ENCODE measurements around the gene DCLK1. TPM values are rescaled to one million over a fixed set of nuclear protein-coding genes. Genes with fewer than 3 reads are reported as not detected.

Gene DCLK1
- total RNA-seq, 2 donors from 2014 or later: 2.6 to 8.6 TPM

- whole genome bisulfite sequencing, 2 donors: 67 to 70% methylated on average over 6 of the region's 6 CpGs
- no peaks in the 10 kb centered on the region for H3K9me3 ChIP-seq
- no peak overlapping the region for H3K27ac ChIP-seq
- H3K4me3 ChIP-seq: no peak overlapping the region
- H3K4me1 ChIP-seq: peaks cover 10% of the 10 kb centered on the region
- no peaks in the 10 kb centered on the region for H3K27me3 ChIP-seq
- H3K36me3 ChIP-seq (replicated peaks in 1 of 2; ENCODE audit: insufficient read depth in 1 of 2, low read depth in 2 of 2): no peaks in the 10 kb centered on the region
- intact Hi-C loops (cut with DNase I): no loop called here
- TF ChIP-seq POLR2A (IDR thresholded peaks at IDR 0.05) (no peak), CTCF (IDR thresholded peaks at IDR 0.05) (no peak)
- DNase-seq (no peak), ATAC-seq (no peak)
Observed at GRCh38 chr13:35724446-35724845, 406.7 kb downstream of the DCLK1 start.

- WGBS, 2 donors: 4 to 8% methylated on average over 5 of the region's 5 CpGs
- H3K27ac ChIP-seq: no peak overlapping the region
- H3K4me1 ChIP-seq: peaks cover 10% of the 10 kb centered on the region
- H3K36me3 ChIP-seq (replicated peaks in 1 of 2; ENCODE audit: insufficient read depth in 1 of 2, low read depth in 2 of 2): no peaks in the 10 kb centered on the region
- no peak overlapping the region for H3K4me3 ChIP-seq
- DNase-seq: no peak
- no peaks in the 10 kb centered on the region for H3K27me3 ChIP-seq
- no peak for TF ChIP-seq POLR2A (IDR thresholded peaks at IDR 0.05)
- TF ChIP-seq CTCF (IDR thresholded peaks at IDR 0.05): no peak
- no peak for ATAC-seq
- intact Hi-C loops (cut with DNase I): no loop called here
- H3K9me3 ChIP-seq: no peaks in the 10 kb centered on the region
Observed at GRCh38 chr13:35723821-35724220, 407.4 kb downstream of the DCLK1 start.

GRCh38 chr13:35723053-35723461, 408.1 kb downstream of the DCLK1 start:
- Histone ChIP-seq H3K27me3 (no peaks in the 10 kb centered on the region), H3K36me3 (replicated peaks in 1 of 2; ENCODE audit: insufficient read depth in 1 of 2, low read depth in 2 of 2) (no peaks in the 10 kb centered on the region), H3K4me1 (peaks cover 10% of the 10 kb centered on the region), H3K27ac (no peak overlapping the region), H3K9me3 (no peaks in the 10 kb centered on the region), H3K4me3 (no peak overlapping the region)
- 32 to 38% methylated on average over 5 of the region's 5 CpGs for WGBS, 2 donors
- intact Hi-C loops (cut with DNase I): no loop called here
- TF ChIP-seq CTCF (IDR thresholded peaks at IDR 0.05) (no peak), POLR2A (IDR thresholded peaks at IDR 0.05) (no peak)
- no peak for ATAC-seq
- DNase-seq: peak in 1 of 4 donors; percentile 15

GRCh38 chr13:35722458-35723052, 408.6 kb downstream of the DCLK1 start:
- no peak for DNase-seq
- H3K27ac ChIP-seq: no peak overlapping the region
- intact Hi-C loops (cut with DNase I): no loop called here

More at GRCh38 chr13:35722458-35723052, 408.6 kb downstream of the DCLK1 start:
- Histone ChIP-seq H3K4me1 (peaks cover 10% of the 10 kb centered on the region), H3K9me3 (no peaks in the 10 kb centered on the region), H3K36me3 (replicated peaks in 1 of 2; ENCODE audit: insufficient read depth in 1 of 2, low read depth in 2 of 2) (no peaks in the 10 kb centered on the region), H3K27me3 (no peaks in the 10 kb centered on the region), H3K4me3 (no peak overlapping the region)
- no peak for ATAC-seq
- TF ChIP-seq POLR2A (IDR thresholded peaks at IDR 0.05): no peak
- no peak for TF ChIP-seq CTCF (IDR thresholded peaks at IDR 0.05)
- 49 to 56% methylated on average over 9 of the region's 9 CpGs for WGBS, 2 donors

Data from body of pancreas (tissue), 4 donors.